DND-41 (cell line): Measurements from ENCODE around the gene SCYGR4.

ENCODE experiments used
- ATAC-seq: fragments of 200-7000 bp; cut with Tn5 transposase; 3 replicates; pipeline ENCODE4 v1.9.1; 2021; ENCODE audit warnings: low read depth; ENCODE audit not compliant: insufficient read depth
- DNase-seq: peaks from one replicate; pipeline ENCODE4 v3.0.0-alpha.2; 2020
- H2AFZ ChIP-seq: 2 replicates; pipeline ENCODE4 v1.6.0; 2012; ENCODE audit warnings: low read depth, low read length
- H3K27ac ChIP-seq: 2 replicates; pipeline ENCODE4 v1.5.1; 2012; ENCODE audit warnings: low read length, inconsistent platforms
- H3K27me3 ChIP-seq: fragments of 200-600 bp; sonication (generic); 2 replicates; pipeline ENCODE4 v1.6.0; 2012; ENCODE audit warnings: low read length, mild to moderate bottlenecking, inconsistent platforms; ENCODE audit not compliant: insufficient read depth, poor library complexity
- H3K36me3 ChIP-seq: 2 replicates; pipeline ENCODE4 v1.5.1; 2012; ENCODE audit warnings: low read length, inconsistent platforms; ENCODE audit not compliant: insufficient read depth
- H3K4me1 ChIP-seq: 2 replicates; pipeline ENCODE4 v1.5.1; 2012; ENCODE audit warnings: mild to moderate bottlenecking, low read length; ENCODE audit not compliant: insufficient read depth
- H3K4me2 ChIP-seq: 2 replicates; pipeline ENCODE4 v1.6.0; 2012; ENCODE audit warnings: mild to moderate bottlenecking, moderate library complexity, low read length, inconsistent platforms; ENCODE audit not compliant: insufficient read depth
- H3K4me3 ChIP-seq, 2 experiments: fragments of 200-600 bp in 1 of 2; shearing (Covaris generic) in 1 of 2; 2 replicates each; pipeline ENCODE4 v1.5.1; 2012 to 2016; ENCODE audit warnings: inconsistent platforms in 2 of 2, low read length in 2 of 2, mild to moderate bottlenecking in 2 of 2, low read depth in 1 of 2, moderate library complexity in 1 of 2
- H3K79me2 ChIP-seq: 2 replicates; pipeline ENCODE4 v1.6.0; 2012; ENCODE audit warnings: low read length, inconsistent platforms; ENCODE audit not compliant: insufficient read depth
- H3K9ac ChIP-seq: 2 replicates; pipeline ENCODE4 v1.6.0; 2012; ENCODE audit warnings: low read depth, mild to moderate bottlenecking, inconsistent platforms, low read length, moderate library complexity
- H3K9me3 ChIP-seq: 2 replicates; pipeline ENCODE4 v1.5.1; 2012; ENCODE audit warnings: low read length, moderate library complexity, mild to moderate bottlenecking, inconsistent platforms; ENCODE audit not compliant: insufficient read depth, severe bottlenecking
- H4K20me1 ChIP-seq: 2 replicates; pipeline ENCODE4 v1.6.0; 2012; ENCODE audit warnings: low read length; ENCODE audit not compliant: insufficient read depth
- CTCF ChIP-seq: IDR thresholded peaks from 2 replicates; pipeline ENCODE4 v1.5.1; 2012; ENCODE audit warnings: borderline replicate concordance, low read length, moderate library complexity, mild to moderate bottlenecking; ENCODE audit not compliant: poor library complexity, severe bottlenecking; ENCODE audit errors: extremely low read depth
- EZH2 ChIP-seq: IDR thresholded peaks from 3 replicates; pipeline ENCODE4 v1.6.1; 2012; ENCODE audit warnings: borderline replicate concordance, low read depth, mild to moderate bottlenecking, moderate library complexity, low read length, inconsistent platforms; ENCODE audit not compliant: severe bottlenecking

Gene SCYGR4

GRCh38 chr2:227579791-227580190, 37.5 kb upstream of the SCYGR4 start:
- TF ChIP-seq CTCF (no peak), EZH2 (no peak)
- Histone ChIP-seq H2AFZ (no peak overlapping the region), H4K20me1 (no peaks in the 10 kb centered on the region)

GRCh38 chr2:227582369-227582768, 34.9 kb upstream of the SCYGR4 start:
- ATAC-seq (no peak), DNase-seq (no peak)
- no peak overlapping the region for H3K4me2 ChIP-seq
- H2AFZ ChIP-seq = no peak overlapping the region
- no peaks in the 10 kb centered on the region for H3K4me1 ChIP-seq
- H3K36me3 ChIP-seq = no peaks in the 10 kb centered on the region
- no peak overlapping the region for H3K9ac ChIP-seq
- no peak overlapping the region for H3K4me3 ChIP-seq
- H3K79me2 ChIP-seq = no peaks in the 10 kb centered on the region
- H3K27ac ChIP-seq = no peak overlapping the region
- TF ChIP-seq CTCF (no peak), EZH2 (no peak)
- peaks cover 2% of the 10 kb centered on the region for H3K27me3 ChIP-seq
- H3K9me3 ChIP-seq = peaks cover 13% of the 10 kb centered on the region
- H4K20me1 ChIP-seq = no peaks in the 10 kb centered on the region

More at GRCh38 chr2:227579791-227580190, 37.5 kb upstream of the SCYGR4 start:
- H3K36me3 ChIP-seq = no peaks in the 10 kb centered on the region
- H3K9ac ChIP-seq = no peak overlapping the region
- no peak overlapping the region for H3K4me2 ChIP-seq
- H3K9me3 ChIP-seq = peaks cover 13% of the 10 kb centered on the region
- H3K4me3 ChIP-seq = no peak overlapping the region
- H3K27me3 ChIP-seq = peaks cover 2% of the 10 kb centered on the region
- H3K79me2 ChIP-seq = no peaks in the 10 kb centered on the region
- DNase-seq = no peak
- no peak for ATAC-seq
- H3K27ac ChIP-seq = no peak overlapping the region
- no peaks in the 10 kb centered on the region for H3K4me1 ChIP-seq

- DNase-seq (no peak), ATAC-seq (no peak)
- Histone ChIP-seq H4K20me1 (no peaks in the 10 kb centered on the region), H3K4me1 (no peaks in the 10 kb centered on the region), H2AFZ (no peak overlapping the region), H3K27me3 (no peaks in the 10 kb centered on the region), H3K79me2 (no peaks in the 10 kb centered on the region), H3K36me3 (no peaks in the 10 kb centered on the region), H3K4me2 (no peak overlapping the region), H3K9me3 (no peaks in the 10 kb centered on the region), H3K9ac (no peak overlapping the region), H3K4me3 (no peak overlapping the region), H3K27ac (no peak overlapping the region)
- TF ChIP-seq CTCF = no peak
These were observed 24.5 kb upstream of the SCYGR4 start for GRCh38 chr2:227592694-227593387.
